GM12892 (cell line): Measurements from ENCODE around the gene TMCC1.

Experiments used
- POLR2AphosphoS5 ChIP-seq: IDR thresholded peaks from 2 replicates; pipeline ENCODE4 v1.6.1; 2011; ENCODE audit warnings: low read depth, low read length, control low read depth
- TAF1 ChIP-seq: IDR thresholded peaks from 2 replicates; pipeline ENCODE4 v1.6.1; 2011; ENCODE audit warnings: low read depth, mild to moderate bottlenecking, control low read depth, low read length, borderline replicate concordance

DNA sequence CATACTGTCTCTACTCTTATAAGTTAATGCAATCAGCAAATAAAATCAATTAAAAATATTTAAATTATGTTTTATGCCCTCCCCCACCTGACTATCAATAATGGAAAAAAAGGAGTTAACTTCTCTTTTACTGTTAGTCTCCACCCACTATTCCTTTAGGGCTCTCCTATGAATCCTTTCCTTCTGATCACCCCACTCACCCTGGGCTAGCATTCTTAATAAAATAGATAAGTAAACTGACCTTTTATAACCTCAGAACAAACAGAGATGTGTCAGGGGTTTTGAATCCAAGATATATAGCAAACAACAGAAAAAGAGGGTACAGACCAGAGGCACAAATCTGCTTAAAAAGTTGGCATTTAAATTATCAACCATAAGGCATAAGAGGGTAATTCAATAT is 171.0 kb downstream of the TMCC1 start:
- TF ChIP-seq TAF1 (no peak), POLR2AphosphoS5 (no peak)
